HG03378 (cell line): ENCODE results near the gene ZBED6.

Source experiments
- ATAC-seq: cut with Tn5 transposase; IDR thresholded peaks from one replicate; pipeline ENCODE4 v1.9.1; 2021; ENCODE audit warnings: mild to moderate bottlenecking, moderate library complexity; ENCODE audit not compliant: unreplicated experiment

ZBED6 gene

GRCh38 chr1:203835476-203835875 lies 40.1 kb downstream of the ZBED6 start:
- ATAC-seq, result no peak

GRCh38 chr1:203839081-203839480 lies 43.7 kb downstream of the ZBED6 start:
- no peak for ATAC-seq

- no peak for ATAC-seq
These were observed 44.9 kb downstream of the ZBED6 start for GRCh38 chr1:203840208-203840808.

GRCh38 chr1:203842559-203842876 lies 47.1 kb downstream of the ZBED6 start:
- ATAC-seq, result no peak

GRCh38 chr1:203843435-203843834 lies 48.0 kb downstream of the ZBED6 start:
- ATAC-seq, result no peak
